T47D (cell line): ENCODE results near the gene EPB42.
A peak's percentile ranks its signal among the peaks of the same experiment; 100 is the strongest.

Experiments
- DNase-seq, 2 experiments: peaks; one replicate each; pipeline versions ENCODE4 v3.0.0 to v3.0.0-alpha.2; 2011 to 2012; ENCODE audit warnings: low read depth in 1 of 2, low spot score in 1 of 2
- JUND ChIP-seq: IDR thresholded peaks from 2 replicates; pipeline ENCODE4 v1.6.1; 2012; ENCODE audit warnings: low read depth
- in situ Hi-C: cut with HindIII; loops from 2 replicates; pipeline ENCODE4 v1.10.0; 2016; ENCODE audit warnings: low sequenced_read_pairs, low pct_unique_long_range_greater_than_20kb

EPB42 gene

GRCh38 chr15:43220991-43221403 is at the start of gene EPB42:
Gene EPB42 (minus strand): TSS chr15:43221018. CDS start chr15:43220825, 193 bp downstream.
- DNase-seq: no peak
- in situ Hi-C loops: no loop called here
- TF ChIP-seq JUND: no peak

- TF ChIP-seq JUND: no peak
- in situ Hi-C loops: no loop called here
- no peak for DNase-seq
Measured at GRCh38 chr15:43270113-43270665, 49.4 kb upstream of the EPB42 start.

- peak in 1 of 2 experiments; percentile 27 for DNase-seq
- no peak for TF ChIP-seq JUND
- in situ Hi-C loops: no loop called here
Measured at GRCh38 chr15:43268111-43269105, 47.6 kb upstream of the EPB42 start.

GRCh38 chr15:43267439-43267838 is 46.6 kb upstream of the EPB42 start:
- DNase-seq: no peak
- in situ Hi-C loops: no loop called here
- no peak for TF ChIP-seq JUND

- in situ Hi-C loops: no loop called here
- no peak for DNase-seq
- no peak for TF ChIP-seq JUND
Measured at GRCh38 chr15:43266834-43267233, 46.0 kb upstream of the EPB42 start, which contains the start of gene TGM5. Gene TGM5 (minus strand): TSS chr15:43266928. CDS start chr15:43266849, 79 bp downstream.

- in situ Hi-C loops: no loop called here
- no peak for DNase-seq
- no peak for TF ChIP-seq JUND
Measured at GRCh38 chr15:43266386-43266785, 45.6 kb upstream of the EPB42 start.

GRCh38 chr15:43260011-43260615 is 39.3 kb upstream of the EPB42 start:
- DNase-seq: no peak
- no peak for TF ChIP-seq JUND
- in situ Hi-C loops: no loop called here

GRCh38 chr15:43258781-43259180 is 38.0 kb upstream of the EPB42 start:
- no peak for TF ChIP-seq JUND
- no peak for DNase-seq
- in situ Hi-C loops: no loop called here

- DNase-seq: no peak
- in situ Hi-C loops: no loop called here
- no peak for TF ChIP-seq JUND
Measured at GRCh38 chr15:43256341-43256740, 35.5 kb upstream of the EPB42 start.

- in situ Hi-C loops: no loop called here
- TF ChIP-seq JUND: no peak
- no peak for DNase-seq
Measured at GRCh38 chr15:43255376-43255775, 34.6 kb upstream of the EPB42 start.

GRCh38 chr15:43253431-43254403 is 32.9 kb upstream of the EPB42 start:
- TF ChIP-seq JUND: no peak
- no peak for DNase-seq
- in situ Hi-C loops: no loop called here

- no peak for TF ChIP-seq JUND
- no peak for DNase-seq
- in situ Hi-C loops: no loop called here
Measured at GRCh38 chr15:43251871-43252250, 31.0 kb upstream of the EPB42 start.
